Measurements from ENCODE around the gene IL17RA. TPM values are rescaled to one million over a fixed set of nuclear protein-coding genes. Genes with fewer than 3 reads are reported as not detected.
A peak's percentile ranks its signal among the peaks of the same experiment; 100 is the strongest.

Gene IL17RA
- total RNA-seq, 1 donor from 2014 or later = 23.6 TPM

DNA sequence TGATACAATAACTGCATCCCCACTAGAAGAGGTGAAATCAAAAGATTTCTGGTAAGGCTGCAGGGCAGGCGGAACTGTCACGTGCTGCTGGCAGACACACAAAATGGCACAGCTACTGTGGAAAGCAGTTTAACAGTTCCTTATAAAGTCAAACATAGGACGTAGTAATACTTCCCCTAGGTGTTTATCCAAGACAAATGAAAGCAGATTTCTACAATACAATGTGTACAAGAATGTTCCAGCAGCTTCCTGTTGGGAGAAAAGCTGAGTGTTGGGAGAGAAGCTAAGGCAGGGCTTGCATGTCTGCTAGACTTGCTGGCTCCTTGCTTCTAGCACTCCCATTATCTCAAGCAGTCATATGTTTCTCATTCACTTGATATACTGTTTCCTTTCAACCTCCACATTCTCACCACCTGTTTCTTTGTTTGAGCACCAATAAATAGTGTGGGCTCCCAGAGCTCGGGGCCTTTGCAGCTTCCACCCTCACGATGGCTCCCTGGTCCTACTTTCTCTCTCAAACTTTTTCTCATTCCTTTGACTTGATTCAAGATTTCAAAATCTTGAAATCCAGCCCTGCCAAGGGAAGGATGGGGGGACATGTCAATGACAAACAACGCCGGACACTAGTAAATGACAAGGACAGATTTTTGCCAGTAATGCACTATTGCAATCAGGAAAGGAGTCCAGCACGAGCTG lies 21.2 kb upstream of the IL17RA start:
- peaks cover 9% of the 10 kb centered on the region for H3K4me1 Mint-ChIP-seq (ENCODE audit: low read depth)
- no peak for DNase-seq (ENCODE audit: low spot score)
- H3K36me3 Mint-ChIP-seq (ENCODE audit: low read depth) = no peaks in the 10 kb centered on the region
- peaks cover 11% of the 10 kb centered on the region for H3K27me3 Mint-ChIP-seq (ENCODE audit: insufficient read depth)
- no peaks in the 10 kb centered on the region for H3K9me3 Mint-ChIP-seq
- H3K27ac Mint-ChIP-seq = no peak overlapping the region
- H3K4me3 Mint-ChIP-seq = no peak overlapping the region
- intact Hi-C loops (cut with micrococcal nuclease) = no loop called here

DNA sequence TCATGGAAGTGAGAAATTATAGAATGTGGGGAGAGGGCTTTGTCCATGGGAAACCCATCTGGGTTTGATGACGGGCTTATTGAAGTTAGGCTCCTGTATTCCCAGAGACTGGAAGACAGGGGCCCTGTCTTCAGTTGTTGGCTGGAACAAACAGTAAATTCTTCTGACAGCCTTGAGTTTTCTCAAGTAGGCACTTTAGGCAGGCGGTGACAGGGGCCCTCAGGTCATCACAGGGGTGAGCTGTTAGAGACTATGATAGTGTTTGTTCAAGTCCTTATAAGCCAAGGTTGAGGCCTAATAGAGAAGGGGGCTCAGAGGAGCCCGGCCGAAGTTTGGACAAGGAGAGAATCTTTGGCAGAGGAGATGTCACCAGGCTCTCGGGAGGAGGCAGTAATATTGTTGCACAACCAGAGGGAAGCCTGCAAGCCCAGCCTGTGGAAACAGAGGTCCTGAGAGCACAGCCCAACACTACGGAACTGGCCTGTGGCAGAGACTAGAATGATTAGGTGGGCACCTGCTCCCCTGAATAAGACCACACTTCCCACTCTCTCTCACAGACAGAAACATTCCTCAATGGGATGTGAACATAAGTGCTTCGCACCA lies 20.2 kb upstream of the IL17RA start:
- intact Hi-C loops (cut with micrococcal nuclease) = no loop called here
- no peak for DNase-seq (ENCODE audit: low spot score)
- Mint-ChIP-seq H3K27me3 (ENCODE audit: insufficient read depth) (peaks cover 7% of the 10 kb centered on the region), H3K36me3 (ENCODE audit: low read depth) (no peaks in the 10 kb centered on the region), H3K4me3 (no peak overlapping the region), H3K27ac (no peak overlapping the region), H3K9me3 (no peaks in the 10 kb centered on the region), H3K4me1 (ENCODE audit: low read depth) (peaks cover 9% of the 10 kb centered on the region)

DNA sequence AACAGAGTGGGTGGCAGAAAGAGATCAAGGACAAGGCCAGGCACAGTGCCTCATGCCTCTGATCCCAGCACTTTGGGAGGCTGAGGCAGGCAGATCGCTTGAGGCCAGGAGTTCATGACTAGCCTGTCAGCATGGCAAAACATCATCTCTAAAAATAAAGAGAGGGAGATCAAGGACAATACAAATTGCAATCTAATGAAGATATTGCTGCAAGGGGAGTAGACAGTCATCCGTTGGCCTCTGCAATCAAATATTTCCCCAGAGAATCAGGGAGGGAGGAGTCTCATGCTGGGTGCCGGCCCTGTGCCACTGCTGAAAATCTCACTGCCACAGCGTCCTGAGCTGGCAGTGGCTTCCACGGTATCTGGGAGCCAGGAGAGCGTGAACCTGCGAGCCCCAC lies 19.4 kb upstream of the IL17RA start:
- DNase-seq (ENCODE audit: low spot score) = no peak
- H3K9me3 Mint-ChIP-seq = no peaks in the 10 kb centered on the region
- no peak overlapping the region for H3K27ac Mint-ChIP-seq
- no peaks in the 10 kb centered on the region for H3K36me3 Mint-ChIP-seq (ENCODE audit: low read depth)
- H3K4me3 Mint-ChIP-seq = no peak overlapping the region
- peaks cover 8% of the 10 kb centered on the region for H3K27me3 Mint-ChIP-seq (ENCODE audit: insufficient read depth)
- intact Hi-C loops (cut with micrococcal nuclease) = no loop called here
- peaks cover 9% of the 10 kb centered on the region for H3K4me1 Mint-ChIP-seq (ENCODE audit: low read depth)

GRCh38 chr22:17072877-17073276 lies 11.9 kb upstream of the IL17RA start:
- H3K4me3 Mint-ChIP-seq = no peak overlapping the region
- DNase-seq (ENCODE audit: low spot score) = no peak
- peaks cover 21% of the 10 kb centered on the region for H3K4me1 Mint-ChIP-seq (ENCODE audit: low read depth)
- H3K36me3 Mint-ChIP-seq (ENCODE audit: low read depth) = peaks cover 2% of the 10 kb centered on the region
- no peak overlapping the region for H3K27ac Mint-ChIP-seq
- peaks cover 32% of the 10 kb centered on the region for H3K27me3 Mint-ChIP-seq (ENCODE audit: insufficient read depth)
- intact Hi-C loops (cut with micrococcal nuclease) = no loop called here
- H3K9me3 Mint-ChIP-seq = no peaks in the 10 kb centered on the region

GRCh38 chr22:17074648-17075002 lies 10.2 kb upstream of the IL17RA start:
- peaks cover 21% of the 10 kb centered on the region for H3K4me1 Mint-ChIP-seq (ENCODE audit: low read depth)
- H3K36me3 Mint-ChIP-seq (ENCODE audit: low read depth) = peaks cover 2% of the 10 kb centered on the region
- no peak for DNase-seq (ENCODE audit: low spot score)
- H3K9me3 Mint-ChIP-seq = no peaks in the 10 kb centered on the region
- intact Hi-C loops (cut with micrococcal nuclease) = loop anchor here (1.0 to 2.0 kb wide), 6 partner anchors 10 to 1002 kb away; partner anchors contain the start of gene IL17RA
- H3K4me3 Mint-ChIP-seq = no peak overlapping the region
- peaks cover 36% of the 10 kb centered on the region for H3K27me3 Mint-ChIP-seq (ENCODE audit: insufficient read depth)
- H3K27ac Mint-ChIP-seq = no peak overlapping the region

DNA sequence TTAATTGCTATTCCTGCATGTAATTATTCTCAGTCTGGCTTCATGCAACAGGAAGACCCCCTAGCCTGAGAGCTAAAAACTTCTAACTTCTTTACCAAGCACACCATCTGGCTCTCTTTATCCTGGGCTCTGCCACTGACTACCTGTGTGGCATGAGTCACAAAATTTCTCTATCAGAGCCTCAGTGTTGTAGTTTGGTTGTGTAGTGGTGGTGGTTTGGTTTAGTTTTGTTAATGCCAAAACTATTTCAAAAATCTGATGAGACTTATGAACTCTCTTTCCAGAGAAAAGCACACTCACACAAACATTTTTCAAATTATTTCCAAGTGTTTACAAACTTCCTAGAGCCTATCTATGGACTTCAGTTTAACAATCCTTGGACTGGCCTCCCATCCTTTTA lies 7.5 kb upstream of the IL17RA start:
- Mint-ChIP-seq H3K4me1 (ENCODE audit: low read depth) (peaks cover 21% of the 10 kb centered on the region), H3K4me3 (no peak overlapping the region), H3K27ac (no peak overlapping the region), H3K27me3 (ENCODE audit: insufficient read depth) (peaks cover 31% of the 10 kb centered on the region), H3K36me3 (ENCODE audit: low read depth) (peaks cover 2% of the 10 kb centered on the region), H3K9me3 (no peaks in the 10 kb centered on the region)
- DNase-seq (ENCODE audit: low spot score) = no peak
- intact Hi-C loops (cut with micrococcal nuclease) = no loop called here

DNA sequence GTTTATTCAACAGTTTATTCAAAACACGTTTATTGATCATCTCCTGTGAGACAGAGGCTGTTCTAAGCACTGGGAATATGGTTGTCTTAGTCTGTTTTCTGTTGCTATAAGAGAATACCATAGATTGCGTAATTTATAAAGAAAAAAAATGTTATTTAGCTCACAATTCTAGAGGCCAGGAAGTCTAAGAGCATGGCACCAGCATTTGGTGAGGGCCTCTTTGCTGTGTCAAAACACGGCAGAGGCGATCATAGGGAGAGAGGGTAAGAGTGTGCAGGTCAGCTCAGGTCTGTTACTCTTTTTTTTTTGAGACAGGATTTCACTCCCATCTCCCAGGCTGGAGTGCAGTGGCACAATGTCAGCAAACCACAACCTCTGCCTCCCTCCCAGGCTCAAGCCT lies 5.2 kb upstream of the IL17RA start:
- H3K4me3 Mint-ChIP-seq = no peak overlapping the region
- intact Hi-C loops (cut with micrococcal nuclease) = no loop called here

GRCh38 chr22:17083255-17083654 lies 1.5 kb upstream of the IL17RA start:
- Mint-ChIP-seq H3K27me3 (ENCODE audit: insufficient read depth) (peaks cover 4% of the 10 kb centered on the region), H3K36me3 (ENCODE audit: low read depth) (peaks cover 5% of the 10 kb centered on the region), H3K4me3 (peak overlapping the region; percentile 88), H3K4me1 (ENCODE audit: low read depth) (peaks cover 36% of the 10 kb centered on the region), H3K27ac (peak overlapping the region; percentile 55), H3K9me3 (no peaks in the 10 kb centered on the region)
- intact Hi-C loops (cut with micrococcal nuclease) = loop anchor here (5.0 kb wide), 1 partner anchor 199 kb away; no protein-coding TSS in a partner anchor
- no peak for DNase-seq (ENCODE audit: low spot score)

More for the DNA sequence above, 5.2 kb upstream of the IL17RA start:
- Mint-ChIP-seq H3K27me3 (ENCODE audit: insufficient read depth) (peaks cover 14% of the 10 kb centered on the region), H3K4me1 (ENCODE audit: low read depth) (peaks cover 31% of the 10 kb centered on the region), H3K36me3 (ENCODE audit: low read depth) (peaks cover 2% of the 10 kb centered on the region), H3K27ac (no peak overlapping the region), H3K9me3 (no peaks in the 10 kb centered on the region)
- DNase-seq (ENCODE audit: low spot score) = no peak

GRCh38 chr22:17083811-17084441 lies 874 bp upstream of the IL17RA start:
- Mint-ChIP-seq H3K4me1 (ENCODE audit: low read depth) (peaks cover 39% of the 10 kb centered on the region), H3K27ac (peak overlapping the region; percentile 61), H3K36me3 (ENCODE audit: low read depth) (peaks cover 6% of the 10 kb centered on the region), H3K9me3 (no peaks in the 10 kb centered on the region), H3K4me3 (peak overlapping the region; percentile 88), H3K27me3 (ENCODE audit: insufficient read depth) (peaks cover 4% of the 10 kb centered on the region)
- DNase-seq (ENCODE audit: low spot score) = no peak
- intact Hi-C loops (cut with micrococcal nuclease) = loop anchor here (1.0 to 5.0 kb wide), 4 partner anchors 9 to 198 kb away; partner anchors contain the start of gene HDHD5

DNA sequence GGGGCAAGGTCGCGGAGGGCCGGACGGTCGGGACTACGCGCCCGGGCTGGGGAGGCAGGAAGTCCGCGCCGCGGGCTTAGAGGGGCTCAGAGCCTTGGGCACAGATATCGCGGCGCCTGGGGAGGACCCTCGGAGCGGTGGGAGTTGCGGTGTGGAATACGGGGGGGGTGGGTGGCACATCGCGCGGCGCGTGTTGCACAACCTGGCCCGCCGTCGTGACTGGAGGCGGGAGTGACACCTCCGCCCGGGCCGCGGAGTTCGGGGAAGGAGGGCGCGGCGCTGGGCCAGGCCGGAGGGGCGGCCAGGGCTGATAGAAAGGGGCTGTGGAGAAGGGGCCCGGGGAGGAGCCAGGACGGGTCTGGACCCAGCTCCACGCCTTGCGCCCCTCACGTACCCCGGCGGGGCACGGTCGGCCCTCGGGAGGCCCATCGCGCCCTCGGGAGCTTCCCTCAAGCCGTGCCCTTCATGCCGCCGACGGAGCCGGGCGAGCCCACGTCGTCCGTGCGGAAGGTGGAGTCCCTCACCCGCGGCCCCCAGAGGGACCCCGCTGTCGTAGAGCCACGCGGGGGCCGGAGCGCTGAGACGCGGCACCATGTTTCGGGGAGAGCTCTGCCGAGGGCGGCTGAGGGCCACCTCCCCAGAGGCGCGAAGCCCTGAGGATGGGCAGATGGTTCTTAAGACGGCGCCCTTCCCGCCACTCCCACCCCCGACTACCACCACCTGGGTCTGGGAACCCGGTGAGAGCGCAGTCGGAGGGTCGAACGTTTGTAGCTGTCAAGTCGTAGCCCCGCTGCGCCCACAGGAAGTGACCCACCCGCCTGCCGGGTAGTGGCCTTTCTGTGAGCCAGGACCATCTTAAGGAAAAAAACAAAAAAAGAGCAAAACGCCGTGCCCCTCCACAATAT lies 729 bp downstream of the IL17RA start:
- intact Hi-C loops (cut with micrococcal nuclease) = loop anchor here (1.0 to 5.0 kb wide), 4 partner anchors 35 to 687 kb away; partner anchors contain the start of genes ATP6V1E1 and BID
- no peak for DNase-seq (ENCODE audit: low spot score)
- Mint-ChIP-seq H3K4me1 (ENCODE audit: low read depth) (peaks cover 50% of the 10 kb centered on the region), H3K36me3 (ENCODE audit: low read depth) (peaks cover 12% of the 10 kb centered on the region), H3K27me3 (ENCODE audit: insufficient read depth) (no peaks in the 10 kb centered on the region), H3K4me3 (peak overlapping the region; percentile 93), H3K9me3 (no peaks in the 10 kb centered on the region), H3K27ac (peak overlapping the region; percentile 85)

DNA sequence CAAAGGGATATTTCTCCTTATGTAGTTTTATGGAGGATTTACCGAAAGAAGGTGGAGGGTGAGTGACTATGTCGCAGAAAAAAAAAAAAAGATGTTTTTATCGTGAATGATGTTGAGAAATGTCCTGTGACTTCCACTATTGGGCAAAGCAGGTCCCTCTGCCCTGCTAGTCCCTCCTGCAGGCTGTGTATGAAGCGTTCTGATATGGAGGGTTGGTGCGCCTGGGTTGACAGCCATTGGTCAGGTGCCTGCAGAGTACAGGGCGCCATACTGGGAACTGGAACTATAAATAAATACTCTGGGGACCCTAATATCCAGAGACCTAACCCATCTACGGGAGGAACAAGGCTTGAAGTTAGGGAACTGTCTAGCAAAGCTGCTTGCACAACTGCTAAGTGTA lies 1.5 kb downstream of the IL17RA start:
- H3K4me3 Mint-ChIP-seq = peak overlapping the region; percentile 93
- H3K4me1 Mint-ChIP-seq (ENCODE audit: low read depth) = peaks cover 56% of the 10 kb centered on the region
- peak overlapping the region; percentile 85 for H3K27ac Mint-ChIP-seq
- no peak for DNase-seq (ENCODE audit: low spot score)
- intact Hi-C loops (cut with micrococcal nuclease) = loop anchor here (1.0 to 5.0 kb wide), 4 partner anchors 34 to 686 kb away; partner anchors contain the start of genes ATP6V1E1 and BID
- H3K36me3 Mint-ChIP-seq (ENCODE audit: low read depth) = peaks cover 18% of the 10 kb centered on the region
- H3K9me3 Mint-ChIP-seq = no peaks in the 10 kb centered on the region
- no peaks in the 10 kb centered on the region for H3K27me3 Mint-ChIP-seq (ENCODE audit: insufficient read depth)

DNA sequence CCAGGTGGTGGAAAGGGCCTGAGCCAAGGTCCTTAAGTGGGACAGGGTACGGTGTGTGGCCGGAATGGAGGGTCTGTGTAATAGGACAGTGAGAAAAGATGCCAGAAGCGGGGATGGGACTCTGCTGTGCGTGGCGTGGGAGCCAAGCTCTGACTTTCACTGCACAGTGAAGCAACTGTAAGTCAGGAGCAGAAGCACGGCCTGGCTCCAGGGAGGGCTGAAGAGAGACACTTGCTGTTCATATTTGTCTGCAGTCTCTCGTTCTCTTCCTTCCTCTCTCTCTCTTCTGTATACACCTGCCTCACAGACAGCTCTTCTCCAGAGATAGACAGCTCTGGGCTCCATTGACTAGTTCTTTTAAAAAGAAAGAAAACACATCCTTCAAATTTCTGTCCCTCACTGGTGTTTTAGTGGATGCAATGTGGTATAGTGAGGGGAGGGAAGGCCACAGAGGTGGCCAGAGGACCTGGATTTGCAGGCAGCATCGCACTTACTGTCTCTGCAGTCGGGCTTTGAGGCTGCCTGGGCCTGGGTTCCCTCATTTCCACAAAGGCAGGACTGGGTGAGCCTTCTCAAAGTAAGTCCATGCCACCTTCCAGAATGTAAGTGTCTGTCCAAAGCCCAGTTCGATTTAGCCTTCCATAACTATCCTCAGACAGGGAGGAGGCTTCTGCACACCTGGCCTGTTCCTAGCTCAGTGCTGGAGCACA lies 2.1 kb downstream of the IL17RA start:
- no peak for DNase-seq (ENCODE audit: low spot score)
- no peaks in the 10 kb centered on the region for H3K9me3 Mint-ChIP-seq
- intact Hi-C loops (cut with micrococcal nuclease) = loop anchor here (1.0 to 5.0 kb wide), 8 partner anchors 11 to 685 kb away; partner anchors contain the start of genes ATP6V1E1 and BID
- H3K27ac Mint-ChIP-seq = peak overlapping the region; percentile 85
- H3K36me3 Mint-ChIP-seq (ENCODE audit: low read depth) = peaks cover 22% of the 10 kb centered on the region
- peaks cover 60% of the 10 kb centered on the region for H3K4me1 Mint-ChIP-seq (ENCODE audit: low read depth)
- H3K27me3 Mint-ChIP-seq (ENCODE audit: insufficient read depth) = no peaks in the 10 kb centered on the region
- peak overlapping the region; percentile 93 for H3K4me3 Mint-ChIP-seq
